HL-60 (cell line): ENCODE results near the gene SASH3.

ENCODE experiments used
- GABPA ChIP-seq: IDR thresholded peaks from 2 replicates; pipeline ENCODE4 v1.6.1; 2012; ENCODE audit warnings: low read depth
- POLR2AphosphoS5 ChIP-seq: IDR thresholded peaks from 2 replicates; pipeline ENCODE4 v1.6.1; 2012; ENCODE audit warnings: low read depth
- REST ChIP-seq: IDR thresholded peaks from 2 replicates; pipeline ENCODE4 v1.6.1; 2012; ENCODE audit warnings: low read depth; ENCODE audit not compliant: insufficient replicate concordance
- SPI1 ChIP-seq: IDR thresholded peaks from 2 replicates; pipeline ENCODE4 v1.6.1; 2012; ENCODE audit warnings: low read depth, mild to moderate bottlenecking, borderline replicate concordance
- TF ChIP-seq, protein P1 (sequence below): IDR thresholded peaks from one replicate; pipeline ENCODE4 v1.5.1; 2011; ENCODE audit warnings: low read length, control low read depth, inconsistent platforms; ENCODE audit not compliant: insufficient read depth

GRCh38 chrX:129754056-129755024 lies 25.4 kb upstream of the SASH3 start:
- TF ChIP-seq, protein P1, sequence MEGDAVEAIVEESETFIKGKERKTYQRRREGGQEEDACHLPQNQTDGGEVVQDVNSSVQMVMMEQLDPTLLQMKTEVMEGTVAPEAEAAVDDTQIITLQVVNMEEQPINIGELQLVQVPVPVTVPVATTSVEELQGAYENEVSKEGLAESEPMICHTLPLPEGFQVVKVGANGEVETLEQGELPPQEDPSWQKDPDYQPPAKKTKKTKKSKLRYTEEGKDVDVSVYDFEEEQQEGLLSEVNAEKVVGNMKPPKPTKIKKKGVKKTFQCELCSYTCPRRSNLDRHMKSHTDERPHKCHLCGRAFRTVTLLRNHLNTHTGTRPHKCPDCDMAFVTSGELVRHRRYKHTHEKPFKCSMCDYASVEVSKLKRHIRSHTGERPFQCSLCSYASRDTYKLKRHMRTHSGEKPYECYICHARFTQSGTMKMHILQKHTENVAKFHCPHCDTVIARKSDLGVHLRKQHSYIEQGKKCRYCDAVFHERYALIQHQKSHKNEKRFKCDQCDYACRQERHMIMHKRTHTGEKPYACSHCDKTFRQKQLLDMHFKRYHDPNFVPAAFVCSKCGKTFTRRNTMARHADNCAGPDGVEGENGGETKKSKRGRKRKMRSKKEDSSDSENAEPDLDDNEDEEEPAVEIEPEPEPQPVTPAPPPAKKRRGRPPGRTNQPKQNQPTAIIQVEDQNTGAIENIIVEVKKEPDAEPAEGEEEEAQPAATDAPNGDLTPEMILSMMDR = no peak
- TF ChIP-seq POLR2AphosphoS5 (no peak), GABPA (no peak), SPI1 (no peak), REST (no peak)
